Pancreas (tissue), 10 donors: ENCODE data around the gene NEK7. TPM values are rescaled to one million over a fixed set of nuclear protein-coding genes. Genes with fewer than 3 reads are reported as not detected.
A peak's percentile ranks its signal among the peaks of the same experiment; 100 is the strongest.

ENCODE experiments used
- ATAC-seq, 4 donors: fragments of 200-7000 bp; cut with Tn5 transposase; one replicate each; pipeline versions ENCODE4 v1.8.0 to v1.9.1; 2020; ENCODE audit warnings: mild to moderate bottlenecking in 4 of 4, moderate library complexity in 4 of 4
- DNase-seq, 6 donors: peaks; one replicate each; pipeline ENCODE4 v3.0.0-alpha.2; 2020
- FAIRE-seq: peaks from 2 replicates; lab custom pipeline; 2012; peaks lifted over from hg19 to GRCh38; lab: Jason Lieb, UNC
- H3K27ac ChIP-seq, 4 donors: fragments of 200-600 bp; sonication (generic); 1 replicate in 3 of 4; 2 replicates in 1 of 4; pipeline versions ENCODE4 v1.5.0 to v1.8.0; 2020
- H3K27me3 ChIP-seq, 4 donors: fragments of 200-600 bp; one replicate each; pipeline ENCODE4 v1.8.0; 2021
- H3K36me3 ChIP-seq, 3 donors: fragments of 200-600 bp; sonication (generic) in 1 of 3; one replicate each; pipeline versions ENCODE4 v1.5.0 to v1.8.0; 2020 to 2021
- H3K4me1 ChIP-seq, 3 donors: fragments of 200-600 bp; one replicate each; pipeline ENCODE4 v1.8.0; 2021
- H3K4me3 ChIP-seq, 4 donors: fragments of 200-600 bp; sonication (generic) in 2 of 4; one replicate each; pipeline versions ENCODE4 v1.5.0 to v1.8.0; 2020 to 2021
- H3K9me3 ChIP-seq, 4 donors: fragments of 200-600 bp; one replicate each; pipeline ENCODE4 v1.8.0; 2021
- WGBS, 2 donors: extraction: QIAGEN DNeasy Blood & Tissue Kit; methylation state at CpG; one replicate each; pipeline ENCODE4 v1.1.7; 2013; 5-methylcytosine and 5-hydroxymethylcytosine counted together
- intact Hi-C, 3 donors: fragments of 100-400 bp; cut with DNase I; formaldehyde crosslinking; loops; one replicate each; pipeline versions ENCODE4 v1.11.1 to v1.14.2; 2022
- polyA plus RNA-seq, 2 donors: library from polyadenylated mRNA; stranded (reverse); fragments of 200-250 nt; gene quantifications; one replicate each; pipeline ENCODE4 v1.2.3, GENCODE V29; 2013
- total RNA-seq, 6 donors: library from RNA; stranded (reverse); fragmentation: NEBNext Ultra II Directional in 4 of 6; extraction: Animal tissue kit (Norgen Biotek cat#: 25700) in 4 of 6; gene quantifications; one replicate each; pipeline versions ENCODE4 v1.2.1 to v1.2.4, GENCODE V29; 2021 to 2023
- TF ChIP-seq, protein P1 (sequence below), 4 donors: fragments of 200-600 bp; sonication (generic) in 3 of 4; IDR thresholded peaks; one replicate each; pipeline versions ENCODE4 v1.5.0 to v1.8.0; 2021; ENCODE audit warnings: antibody characterized with exemption in 4 of 4
- donor health status: healthy with polysubstance abuse.
- donor health status: DM: no; HTN: no; CAD: no; lungs with moderate emphysema.
- donor health status: DM: no; HTN: no; CAD: no.
- donor health status: control.
- donor health status: control.
- donor health status: Bipolar disorder and iron deficiency.
- donor health status: DM: yes; HTN: yes; CAD: no.
- donor health status: DM: no; HTN: no; CAD: no.
- donor health status: DM: no; HTN: no; CAD: no.
- donor health status: DM: yes; HTN: yes; CAD: no.

The NEK7 gene
- total and polyA plus RNA-seq, 8 donors, result 8.0 to 36.3 (median 20.9) TPM

DNA sequence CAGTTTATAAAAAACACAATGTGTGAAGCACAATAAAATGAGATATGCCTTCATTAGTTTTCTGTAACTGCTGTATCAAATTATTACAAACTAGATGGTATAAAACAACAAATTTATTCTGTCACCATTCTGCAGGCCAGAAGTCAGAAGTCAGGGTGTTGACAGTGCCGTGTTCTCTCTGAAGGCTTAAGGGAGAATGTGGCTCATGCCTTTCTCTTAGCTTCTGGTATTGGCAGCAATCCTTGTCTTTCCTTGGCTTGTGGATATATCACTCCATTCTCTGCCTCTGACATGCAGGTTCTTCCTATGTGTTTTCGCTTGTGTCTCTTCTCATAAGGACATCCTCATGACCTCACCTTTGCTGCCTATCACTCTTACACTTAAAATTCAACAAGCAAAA is 10.1 kb downstream of the NEK7 start:
- DNase-seq (no peak), FAIRE-seq (no peak), ATAC-seq (no peak)
- TF ChIP-seq, protein P1, sequence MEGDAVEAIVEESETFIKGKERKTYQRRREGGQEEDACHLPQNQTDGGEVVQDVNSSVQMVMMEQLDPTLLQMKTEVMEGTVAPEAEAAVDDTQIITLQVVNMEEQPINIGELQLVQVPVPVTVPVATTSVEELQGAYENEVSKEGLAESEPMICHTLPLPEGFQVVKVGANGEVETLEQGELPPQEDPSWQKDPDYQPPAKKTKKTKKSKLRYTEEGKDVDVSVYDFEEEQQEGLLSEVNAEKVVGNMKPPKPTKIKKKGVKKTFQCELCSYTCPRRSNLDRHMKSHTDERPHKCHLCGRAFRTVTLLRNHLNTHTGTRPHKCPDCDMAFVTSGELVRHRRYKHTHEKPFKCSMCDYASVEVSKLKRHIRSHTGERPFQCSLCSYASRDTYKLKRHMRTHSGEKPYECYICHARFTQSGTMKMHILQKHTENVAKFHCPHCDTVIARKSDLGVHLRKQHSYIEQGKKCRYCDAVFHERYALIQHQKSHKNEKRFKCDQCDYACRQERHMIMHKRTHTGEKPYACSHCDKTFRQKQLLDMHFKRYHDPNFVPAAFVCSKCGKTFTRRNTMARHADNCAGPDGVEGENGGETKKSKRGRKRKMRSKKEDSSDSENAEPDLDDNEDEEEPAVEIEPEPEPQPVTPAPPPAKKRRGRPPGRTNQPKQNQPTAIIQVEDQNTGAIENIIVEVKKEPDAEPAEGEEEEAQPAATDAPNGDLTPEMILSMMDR (IDR thresholded peaks at IDR 0.05), result no peak
- intact Hi-C loops, result no loop called here
- Histone ChIP-seq H3K4me1 (peaks cover 26 to 46% (median 33%) of the 10 kb centered on the region in 3 donors), H3K36me3 (no peaks in the 10 kb centered on the region), H3K27ac (no peak overlapping the region), H3K9me3 (no peaks in the 10 kb centered on the region), H3K4me3 (no peak overlapping the region), H3K27me3 (no peaks in the 10 kb centered on the region)
- WGBS, 2 donors, result 94 to 96% methylated on average over 2 of the region's 2 CpGs

DNA sequence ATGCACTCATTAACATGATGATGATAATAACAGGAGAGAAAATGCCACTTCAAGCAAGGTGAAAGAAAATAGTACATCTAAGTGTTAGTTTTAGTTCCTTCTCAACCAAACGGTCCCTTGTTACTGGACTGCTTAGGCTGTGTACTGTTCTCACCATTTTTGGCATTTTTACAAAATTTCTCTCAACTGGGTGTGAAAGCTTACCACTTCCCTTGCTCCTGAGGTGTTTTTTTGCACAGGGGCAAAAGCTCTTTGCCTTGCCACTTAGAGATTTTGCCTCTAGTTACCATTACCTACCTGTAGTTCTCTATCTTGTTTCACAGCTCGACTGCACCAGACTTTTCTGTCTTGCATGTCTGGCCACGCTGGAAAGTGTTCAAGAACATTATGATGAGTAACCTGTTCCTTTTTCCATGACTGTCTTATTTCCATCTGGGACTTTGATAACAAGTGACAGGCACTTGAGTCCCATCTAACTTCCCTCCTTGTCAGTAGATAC is 10.7 kb downstream of the NEK7 start:
- ATAC-seq (peak; percentile 33 to 71 (median 62)), FAIRE-seq (no peak), DNase-seq (no peak)
- Histone ChIP-seq H3K36me3 (no peaks in the 10 kb centered on the region), H3K27me3 (no peaks in the 10 kb centered on the region), H3K4me3 (no peak overlapping the region), H3K9me3 (no peaks in the 10 kb centered on the region), H3K27ac (no peak overlapping the region), H3K4me1 (peaks cover 21 to 43% (median 27%) of the 10 kb centered on the region in 3 donors)
- TF ChIP-seq, protein P1 (IDR thresholded peaks at IDR 0.05), result no peak
- WGBS, 2 donors, result 28 to 31% methylated on average over 3 of the region's 3 CpGs
- intact Hi-C loops, result no loop called here

DNA sequence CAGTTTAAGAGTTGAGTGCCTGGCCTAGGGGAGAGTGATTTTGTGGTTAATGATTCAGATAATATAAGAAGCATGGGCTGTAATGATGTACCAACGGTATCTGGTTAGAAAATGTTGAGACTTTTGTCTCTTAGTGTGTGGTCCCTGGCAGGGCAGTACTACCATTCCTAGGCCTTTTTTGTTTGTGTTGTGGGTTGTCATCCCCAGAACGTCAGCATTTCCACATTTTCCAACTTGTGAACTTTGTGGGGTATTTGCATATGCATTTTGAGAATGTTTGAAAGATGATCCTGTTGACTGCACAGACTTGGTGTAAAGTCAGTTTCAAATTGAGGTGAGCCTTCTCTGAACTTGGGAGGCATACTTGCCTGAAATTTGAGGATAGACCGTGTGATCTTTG is 11.4 kb downstream of the NEK7 start:
- ATAC-seq (no peak), DNase-seq (no peak), FAIRE-seq (no peak)
- Histone ChIP-seq H3K27ac (no peak overlapping the region), H3K4me1 (peaks cover 20 to 37% (median 22%) of the 10 kb centered on the region in 3 donors), H3K9me3 (no peaks in the 10 kb centered on the region), H3K27me3 (no peaks in the 10 kb centered on the region), H3K4me3 (no peak overlapping the region), H3K36me3 (no peaks in the 10 kb centered on the region)
- intact Hi-C loops, result no loop called here
- 71 to 76% methylated on average over 3 of the region's 3 CpGs for WGBS, 2 donors
- TF ChIP-seq, protein P1 (IDR thresholded peaks at IDR 0.05), result no peak

DNA sequence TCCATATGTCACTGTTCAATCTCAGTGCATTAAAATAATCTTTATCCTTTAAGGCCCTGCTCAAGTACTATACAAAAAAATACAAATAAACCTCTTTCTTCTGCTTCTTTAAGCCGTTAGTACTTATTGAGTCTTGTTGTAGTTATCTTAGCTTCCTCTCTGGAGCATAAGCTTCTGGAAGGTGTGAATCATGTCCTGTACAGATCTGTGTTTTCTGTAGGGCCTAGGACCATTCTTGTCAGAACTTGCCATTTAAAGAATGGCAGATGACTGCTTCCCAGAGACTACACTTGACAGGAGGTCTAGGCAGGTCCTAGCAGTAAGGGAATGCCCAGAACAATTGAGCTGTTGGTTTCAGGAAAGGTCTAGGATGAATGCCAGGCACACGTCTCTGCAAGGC is 12.9 kb downstream of the NEK7 start:
- Histone ChIP-seq H3K4me3 (no peak overlapping the region), H3K4me1 (peaks cover 20 to 40% (median 34%) of the 10 kb centered on the region in 3 donors), H3K9me3 (no peaks in the 10 kb centered on the region), H3K27ac (no peak overlapping the region), H3K36me3 (no peaks in the 10 kb centered on the region), H3K27me3 (no peaks in the 10 kb centered on the region)
- DNase-seq (no peak), ATAC-seq (peak in 1 of 4 donors; percentile 6), FAIRE-seq (no peak)
- intact Hi-C loops, result no loop called here
- TF ChIP-seq, protein P1 (IDR thresholded peaks at IDR 0.05), result no peak
- WGBS, 2 donors, result 58 to 65% methylated on average over 2 of the region's 2 CpGs

DNA sequence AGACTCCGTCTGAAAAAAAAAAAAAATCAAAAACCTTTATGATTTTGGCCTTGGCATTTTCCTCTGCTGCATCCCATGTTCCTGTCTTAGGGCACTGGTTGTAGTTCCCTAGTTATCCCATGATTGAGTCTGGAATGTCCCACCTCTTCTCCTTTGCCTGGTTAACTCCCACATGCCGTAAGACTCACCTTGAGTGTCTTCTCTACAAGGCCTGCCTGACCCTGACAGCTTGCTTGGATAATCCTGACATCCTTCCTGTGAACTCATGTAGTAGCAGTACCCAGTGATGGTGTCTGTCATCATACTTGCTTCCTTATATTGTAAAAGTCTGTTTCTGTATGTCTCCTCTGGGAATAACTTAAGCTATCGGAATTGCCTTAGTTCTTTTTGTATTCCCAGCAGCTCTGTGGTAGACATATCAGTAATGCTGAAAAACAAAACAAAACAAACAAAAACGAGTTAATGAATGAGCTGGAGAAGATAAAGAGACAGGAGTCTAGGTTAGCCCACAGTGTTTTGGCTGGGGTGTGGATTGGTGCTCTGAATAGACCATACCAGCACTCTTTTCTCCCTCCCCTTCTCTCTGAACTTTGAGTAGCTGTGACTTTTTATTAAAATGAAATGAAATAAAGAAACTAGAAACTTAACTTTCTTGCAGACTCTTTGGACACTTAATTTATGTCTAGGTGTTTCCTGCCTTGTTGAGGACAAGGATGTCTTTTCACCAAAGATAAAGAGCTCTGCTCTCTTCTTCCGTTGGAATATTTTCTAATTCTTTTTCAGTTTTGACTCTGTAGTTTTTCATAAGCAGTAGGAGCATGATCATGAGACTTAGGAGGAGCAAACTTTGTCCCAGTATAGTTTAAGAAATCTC is 15.1 kb downstream of the NEK7 start:
- H3K9me3 ChIP-seq, result no peaks in the 10 kb centered on the region
- DNase-seq, result no peak
- H3K36me3 ChIP-seq, result no peaks in the 10 kb centered on the region
- H3K4me1 ChIP-seq, result peaks cover 31 to 48% (median 46%) of the 10 kb centered on the region in 3 donors
- intact Hi-C loops, result no loop called here
- ATAC-seq, result no peak
- no peak for FAIRE-seq
- H3K27me3 ChIP-seq, result no peaks in the 10 kb centered on the region
- 62 to 69% methylated on average over 5 of the region's 5 CpGs for WGBS, 2 donors
- TF ChIP-seq, protein P1 (IDR thresholded peaks at IDR 0.05), result no peak
- no peak overlapping the region for H3K27ac ChIP-seq
- H3K4me3 ChIP-seq, result no peak overlapping the region
